HepG2 (cell line): ENCODE data around the gene HS3ST5. TPM values are rescaled to one million over a fixed set of nuclear protein-coding genes. Genes with fewer than 3 reads are reported as not detected.

ENCODE experiments used
- CENPX ChIP-seq: sonication (generic); formaldehyde crosslinking; IDR thresholded peaks from 2 replicates; pipeline ENCODE4 v1.9.0; 2021; ENCODE audit warnings: mild to moderate bottlenecking, missing genetic modification reagents, moderate library complexity
- FOXA1 ChIP-seq, 2 experiments: fragments of 450-650 bp in 1 of 2; sonication (generic) in 1 of 2; formaldehyde crosslinking in 1 of 2; IDR thresholded peaks; 2 replicates each; pipeline versions ENCODE4 v1.4.0 to v1.6.1; 2016 to 2020; ENCODE audit warnings: missing genetic modification reagents in 1 of 2
- HMG20A ChIP-seq: IDR thresholded peaks from 2 replicates; pipeline ENCODE4 v1.6.1; 2016; ENCODE audit warnings: borderline replicate concordance
- JDP2 ChIP-seq: sonication (generic); formaldehyde crosslinking; IDR thresholded peaks from 2 replicates; pipeline ENCODE4 v1.8.1; 2022; ENCODE audit warnings: missing genetic modification reagents, borderline replicate concordance
- NFIC ChIP-seq: IDR thresholded peaks from 2 replicates; pipeline ENCODE4 v1.6.1; 2012; ENCODE audit warnings: mild to moderate bottlenecking, low read length, inconsistent platforms
- SAP130 ChIP-seq: IDR thresholded peaks from 2 replicates; pipeline ENCODE4 v1.6.1; 2016; ENCODE audit warnings: low read depth
- THAP11 ChIP-seq: IDR thresholded peaks from 2 replicates; pipeline ENCODE4 v1.6.1; 2016; ENCODE audit warnings: missing biosample characterization, missing genetic modification reagents
- ZGPAT ChIP-seq: IDR thresholded peaks from 2 replicates; pipeline ENCODE4 v1.6.1; 2016; ENCODE audit warnings: mild to moderate bottlenecking
- ZIK1 ChIP-seq: sonication (generic); formaldehyde crosslinking; IDR thresholded peaks from 2 replicates; pipeline ENCODE4 v1.5.0; 2020; ENCODE audit warnings: mild to moderate bottlenecking, low read depth, missing genetic modification reagents, borderline replicate concordance
- ZKSCAN8 ChIP-seq: IDR thresholded peaks from 2 replicates; pipeline ENCODE4 v1.6.1; 2016; ENCODE audit warnings: borderline replicate concordance, missing genetic modification reagents, missing compliant biosample characterization
- ZNF335 ChIP-seq: sonication (generic); formaldehyde crosslinking; IDR thresholded peaks from 2 replicates; pipeline ENCODE4 v1.4.0; 2020; ENCODE audit warnings: missing genetic modification reagents
- ZNF564 ChIP-seq: sonication (generic); formaldehyde crosslinking; IDR thresholded peaks from 2 replicates; pipeline ENCODE4 v1.8.1; 2023; ENCODE audit warnings: mild to moderate bottlenecking, missing genetic modification reagents
- ZNF570 ChIP-seq: sonication (generic); formaldehyde crosslinking; IDR thresholded peaks from 2 replicates; pipeline ENCODE4 v1.4.0; 2020; ENCODE audit warnings: mild to moderate bottlenecking, missing genetic modification reagents, borderline replicate concordance
- ZNF609 ChIP-seq: sonication (generic); formaldehyde crosslinking; IDR thresholded peaks from 2 replicates; pipeline ENCODE4 v1.4.0; 2020; ENCODE audit warnings: mild to moderate bottlenecking, missing genetic modification reagents, borderline replicate concordance
- ZNF646 ChIP-seq: sonication (generic); formaldehyde crosslinking; IDR thresholded peaks from 2 replicates; pipeline ENCODE4 v1.9.0; 2021; ENCODE audit warnings: mild to moderate bottlenecking, missing genetic modification reagents
- ZNF747 ChIP-seq: sonication (generic); formaldehyde crosslinking; IDR thresholded peaks from 2 replicates; pipeline ENCODE4 v1.8.1; 2023; ENCODE audit warnings: missing genetic modification reagents, mild to moderate bottlenecking, borderline replicate concordance
- ZSCAN29 ChIP-seq: sonication (generic); formaldehyde crosslinking; conservative IDR thresholded peaks from 2 replicates; pipeline ENCODE4 v1.4.0; 2020; ENCODE audit warnings: mild to moderate bottlenecking, missing genetic modification reagents
- ZSCAN9 ChIP-seq: IDR thresholded peaks from 2 replicates; pipeline ENCODE4 v1.6.1; 2016; ENCODE audit warnings: borderline replicate concordance
- polyA plus RNA-seq, 8 experiments: library from polyadenylated mRNA; depleted of rRNA in 3 of 8; stranded (reverse) in 7 of 8; unstranded in 1 of 8; fragments of >200 nt; fragmentation: Illumina TruSeq in 4 of 8; extraction: Trizol in 4 of 8; gene quantifications; 2 replicates each; pipeline versions ENCODE4 v1.2.1 to v1.2.3, GENCODE V29; 2011 to 2016; ENCODE audit warnings: low read depth in 4 of 8, missing spikeins in 1 of 8, mixed read lengths in 1 of 8; ENCODE audit not compliant: insufficient read depth in 1 of 8
- total RNA-seq, 5 experiments: library from RNA; depleted of rRNA; stranded (reverse); fragments of >200 nt; fragmentation: Illumina TruSeq; extraction: Trizol; gene quantifications; 2 replicates each; pipeline ENCODE4 v1.2.3, GENCODE V29; 2016; ENCODE audit warnings: low read depth in 1 of 5

Gene HS3ST5
- total and polyA plus RNA-seq, 2 of the 13 experiments (the other 11 are each of a cell fraction or from before 2014, with no cell fraction given) = 1.1 to 1.6 TPM

DNA sequence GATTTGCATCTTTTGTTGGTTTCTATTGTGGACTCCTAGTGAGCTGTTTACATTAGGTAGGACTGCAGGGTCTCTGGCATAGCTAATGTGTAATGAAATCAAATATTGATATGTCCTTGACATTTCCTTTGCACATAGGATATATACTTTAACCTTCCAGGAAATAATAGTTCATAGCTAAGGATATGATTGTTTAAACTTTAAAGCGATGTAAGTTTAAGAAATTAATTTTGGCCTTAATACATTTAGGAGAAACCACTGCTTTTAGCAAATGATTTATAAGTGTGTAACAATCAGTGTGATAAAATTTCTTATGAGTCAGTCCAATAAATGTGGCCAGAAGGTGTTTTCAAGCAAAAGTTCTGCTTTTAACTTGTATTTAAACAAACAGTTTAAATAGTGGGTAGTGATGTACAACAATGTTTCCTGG lies 171.8 kb downstream of the HS3ST5 start (continued):
- peak; percentile 57 for TF ChIP-seq ZGPAT (CRISPR knock-in tag)
- no peak for TF ChIP-seq ZNF570
- TF ChIP-seq ZNF646 (CRISPR knock-in tag) = no peak
- TF ChIP-seq SAP130 (CRISPR knock-in tag) = peak; percentile 57
- no peak for TF ChIP-seq ZNF747 (CRISPR knock-in tag)
- TF ChIP-seq ZNF335 (CRISPR knock-in tag) = no peak
- peak; percentile 72; the same call in 1 of the 2 replicates for TF ChIP-seq HMG20A (CRISPR knock-in tag)
- 0 out of 2 replicates have a peak, but pooled peaks have one; percentile 9 for TF ChIP-seq ZKSCAN8 (CRISPR knock-in tag)
- TF ChIP-seq FOXA1 (IDR thresholded peaks at IDR 0.05) = peak; percentile 62; the same call in 1 of the 2 replicates
- peak; percentile 90 for TF ChIP-seq FOXA1 (CRISPR knock-in tag; IDR thresholded peaks at IDR 0.05)
- peak; percentile 69; the same call in 1 of the 2 replicates for TF ChIP-seq ZNF609 (CRISPR knock-in tag)
- TF ChIP-seq ZSCAN29 (CRISPR knock-in tag) = 0 out of 2 replicates have a peak, but pooled peaks have one; percentile 26
- TF ChIP-seq JDP2 (CRISPR knock-in tag) = no peak
- 0 out of 2 replicates have a peak, but pooled peaks have one; percentile 9 for TF ChIP-seq THAP11 (CRISPR knock-in tag)
- TF ChIP-seq ZSCAN9 (CRISPR knock-in tag) = no peak
- TF ChIP-seq ZNF564 (CRISPR knock-in tag) = no peak
- peak; percentile 96 for TF ChIP-seq NFIC
- no peak for TF ChIP-seq CENPX (CRISPR knock-in tag)
- no peak for TF ChIP-seq ZIK1 (CRISPR knock-in tag)
